Astrocyte (in vitro differentiated cells and primary cell): ENCODE results near the gene SOHLH2.

ENCODE experiments used
- CTCF ChIP-seq: IDR thresholded peaks from 2 replicates; pipeline ENCODE4 v1.5.1; 2011; ENCODE audit warnings: low read depth, mild to moderate bottlenecking, inconsistent platforms, low read length, moderate library complexity; ENCODE audit not compliant: insufficient read depth
- EZH2 ChIP-seq: IDR thresholded peaks from 2 replicates; pipeline ENCODE4 v1.6.1; 2012; ENCODE audit warnings: mild to moderate bottlenecking, low read length, inconsistent platforms; ENCODE audit not compliant: insufficient read depth

GRCh38 chr13:36146511-36147269 is 67.7 kb downstream of the SOHLH2 start:
- TF ChIP-seq CTCF (no peak), EZH2 (no peak)
